NOMO-1 treated with DMSO at 0.1 percent for 48 hours (cell line): ENCODE measurements around the gene SAP25.

ENCODE experiments used
- DNase-seq: peaks from one replicate; lab custom pipeline; 2025; ENCODE audit not compliant: unreplicated experiment; lab: John Stamatoyannopoulos, UW

SAP25 gene

GRCh38 chr7:100573691-100574361 is at the start of gene SAP25:
SAP25 (minus strand) TSS chr7:100573900; CDS start chr7:100573742, 158 bp downstream.
- no peak for DNase-seq

- DNase-seq, result no peak
Observed at GRCh38 chr7:100621554-100621953, 47.9 kb upstream of the SAP25 start.

- no peak for DNase-seq
Observed at GRCh38 chr7:100620804-100621203, 47.1 kb upstream of the SAP25 start.

GRCh38 chr7:100620239-100620638 is 46.5 kb upstream of the SAP25 start:
- DNase-seq, result no peak

GRCh38 chr7:100614308-100614861 is 40.7 kb upstream of the SAP25 start:
- no peak for DNase-seq

GRCh38 chr7:100613412-100614175 is 39.9 kb upstream of the SAP25 start:
- peak; percentile 84 for DNase-seq

- DNase-seq, result peak; percentile 34
Observed at GRCh38 chr7:100612730-100613390, 39.2 kb upstream of the SAP25 start.

- peak; percentile 100 for DNase-seq
Observed at GRCh38 chr7:100611983-100612729, 38.5 kb upstream of the SAP25 start, which contains the start of gene MOSPD3. MOSPD3 (plus strand) TSS chr7:100612540; CDS start chr7:100612792, 252 bp downstream.

GRCh38 chr7:100609958-100610357 is 36.3 kb upstream of the SAP25 start:
- DNase-seq, result no peak

- DNase-seq, result no peak
Observed at GRCh38 chr7:100607111-100607510, 33.4 kb upstream of the SAP25 start.

- DNase-seq, result no peak
Observed at GRCh38 chr7:100606313-100606712, 32.6 kb upstream of the SAP25 start.

- DNase-seq, result peak; percentile 29
Observed at GRCh38 chr7:100604976-100605911, 31.5 kb upstream of the SAP25 start.

GRCh38 chr7:100604028-100604975 is 30.6 kb upstream of the SAP25 start:
- peak; percentile 91 for DNase-seq

GRCh38 chr7:100603726-100604027 is 30.0 kb upstream of the SAP25 start:
- DNase-seq, result no peak

GRCh38 chr7:100602889-100603725 is 29.4 kb upstream of the SAP25 start:
- no peak for DNase-seq

- DNase-seq, result no peak
Observed at GRCh38 chr7:100600730-100601038, 27.0 kb upstream of the SAP25 start.

- DNase-seq, result no peak
Observed at GRCh38 chr7:100599911-100600729, 26.4 kb upstream of the SAP25 start.
